Activated B cell treated with CpG ODN at 0.5 μM for 24 hours (primary cell): ENCODE data around the gene PRKN. TPM values are rescaled to one million over a fixed set of nuclear protein-coding genes. Genes with fewer than 3 reads are reported as not detected.

Source experiments
- ATAC-seq: fragments of 200-7000 bp; cut with Tn5 transposase; one replicate; pipeline ENCODE4 v1.10.0; 2021; ENCODE audit warnings: low read depth, mild to moderate bottlenecking, moderate library complexity
- CTCF ChIA-PET: fragments of 350-600 bp; sonication (Branson Sonifier 250); formaldehyde crosslinking; loops from one replicate; lab custom pipeline; 2021; ENCODE audit warnings: antibody characterized with exemption; lab: Charles Lee
- POLR2A ChIA-PET: fragments of 350-600 bp; sonication (Branson Sonifier 250); formaldehyde crosslinking; loops from one replicate; lab custom pipeline; 2021; ENCODE audit warnings: antibody characterized with exemption; lab: Charles Lee
- DNase-seq: peaks from one replicate; pipeline ENCODE4 v3.0.0; 2022
- H3K27ac Mint-ChIP-seq: one replicate; pipeline ENCODE4 v1.8.0; 2020; ENCODE audit warnings: mixed read lengths
- H3K27me3 Mint-ChIP-seq: one replicate; pipeline ENCODE4 v1.8.0; 2021; ENCODE audit warnings: mixed read lengths
- H3K36me3 Mint-ChIP-seq: one replicate; pipeline ENCODE4 v1.8.0; 2021; ENCODE audit warnings: low read depth, mixed read lengths
- H3K4me1 Mint-ChIP-seq: one replicate; pipeline ENCODE4 v1.8.0; 2021; ENCODE audit warnings: mixed read lengths
- H3K4me3 Mint-ChIP-seq: one replicate; pipeline ENCODE4 v1.8.0; 2020; ENCODE audit warnings: mild to moderate bottlenecking, mixed read lengths
- H3K9me3 Mint-ChIP-seq: one replicate; pipeline ENCODE4 v1.8.0; 2020; ENCODE audit warnings: mixed read lengths
- intact Hi-C: fragments of 100-400 bp; cut with micrococcal nuclease; formaldehyde crosslinking; loops from one replicate; pipeline ENCODE4 v1.15.1; 2024
- total RNA-seq: library from RNA; stranded (reverse); gene quantifications from 2 replicates; pipeline ENCODE4 v1.2.3, GENCODE V29; 2022
- TF ChIP-seq, protein P1 (sequence below): fragments of 200-600 bp; IDR thresholded peaks from one replicate; pipeline ENCODE4 v1.8.0; 2022; ENCODE audit warnings: antibody characterized with exemption, mild to moderate bottlenecking

Gene PRKN
- total RNA-seq, 1 donor from 2014 or later: 2.3 TPM

- Mint-ChIP-seq H3K9me3 (no peaks in the 10 kb centered on the region), H3K4me3 (no peak overlapping the region), H3K4me1 (no peaks in the 10 kb centered on the region), H3K36me3 (no peaks in the 10 kb centered on the region), H3K27me3 (peaks cover 8% of the 10 kb centered on the region), H3K27ac (no peak overlapping the region)
- ChIA-PET CTCF (no interaction called here), POLR2A (no interaction called here)
- DNase-seq: no peak
- intact Hi-C loops: no loop called here
- no peak for ATAC-seq
- TF ChIP-seq, protein P1, sequence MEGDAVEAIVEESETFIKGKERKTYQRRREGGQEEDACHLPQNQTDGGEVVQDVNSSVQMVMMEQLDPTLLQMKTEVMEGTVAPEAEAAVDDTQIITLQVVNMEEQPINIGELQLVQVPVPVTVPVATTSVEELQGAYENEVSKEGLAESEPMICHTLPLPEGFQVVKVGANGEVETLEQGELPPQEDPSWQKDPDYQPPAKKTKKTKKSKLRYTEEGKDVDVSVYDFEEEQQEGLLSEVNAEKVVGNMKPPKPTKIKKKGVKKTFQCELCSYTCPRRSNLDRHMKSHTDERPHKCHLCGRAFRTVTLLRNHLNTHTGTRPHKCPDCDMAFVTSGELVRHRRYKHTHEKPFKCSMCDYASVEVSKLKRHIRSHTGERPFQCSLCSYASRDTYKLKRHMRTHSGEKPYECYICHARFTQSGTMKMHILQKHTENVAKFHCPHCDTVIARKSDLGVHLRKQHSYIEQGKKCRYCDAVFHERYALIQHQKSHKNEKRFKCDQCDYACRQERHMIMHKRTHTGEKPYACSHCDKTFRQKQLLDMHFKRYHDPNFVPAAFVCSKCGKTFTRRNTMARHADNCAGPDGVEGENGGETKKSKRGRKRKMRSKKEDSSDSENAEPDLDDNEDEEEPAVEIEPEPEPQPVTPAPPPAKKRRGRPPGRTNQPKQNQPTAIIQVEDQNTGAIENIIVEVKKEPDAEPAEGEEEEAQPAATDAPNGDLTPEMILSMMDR: no peak
These were observed 1424.6 kb downstream of the PRKN start for GRCh38 chr6:161302949-161303348.

- H3K9me3 Mint-ChIP-seq: no peaks in the 10 kb centered on the region
- ChIA-PET POLR2A (no interaction called here), CTCF (interaction anchor here (0.7 kb wide), 1 partner anchor 18 kb away, joined by 3 read pairs; no protein-coding TSS in a partner anchor)
- no peak overlapping the region for H3K4me3 Mint-ChIP-seq
- DNase-seq (no peak), ATAC-seq (no peak)
- H3K27me3 Mint-ChIP-seq: peaks cover 8% of the 10 kb centered on the region
- no peaks in the 10 kb centered on the region for H3K36me3 Mint-ChIP-seq
- intact Hi-C loops: no loop called here
- TF ChIP-seq, protein P1: no peak
- H3K27ac Mint-ChIP-seq: no peak overlapping the region
- no peaks in the 10 kb centered on the region for H3K4me1 Mint-ChIP-seq
These were observed 1426.2 kb downstream of the PRKN start for GRCh38 chr6:161301338-161301737.

DNA sequence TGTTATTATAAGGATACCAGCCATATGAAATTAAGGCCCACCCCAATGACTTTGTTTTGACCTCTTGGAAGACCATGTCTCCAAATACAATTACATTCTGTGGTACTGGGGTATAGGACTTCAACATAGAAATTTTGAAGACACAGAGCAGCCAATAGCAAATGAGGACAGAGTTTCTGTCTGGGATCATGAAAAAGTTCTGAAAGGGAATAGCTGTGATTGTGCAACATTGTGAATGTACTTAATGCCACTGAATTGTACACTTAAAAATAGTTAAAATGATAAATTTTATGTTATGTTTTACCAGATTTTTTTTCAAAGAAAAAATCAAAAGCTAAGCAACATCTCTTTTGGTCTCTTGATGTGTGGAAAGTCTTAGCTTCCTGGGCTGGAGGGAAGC is 1426.7 kb downstream of the PRKN start:
- H3K4me1 Mint-ChIP-seq: no peaks in the 10 kb centered on the region
- H3K27me3 Mint-ChIP-seq: peaks cover 8% of the 10 kb centered on the region
- CTCF ChIA-PET: no interaction called here
- no peak for ATAC-seq
- H3K4me3 Mint-ChIP-seq: no peak overlapping the region
- POLR2A ChIA-PET: no interaction called here
- intact Hi-C loops: no loop called here
- no peak for DNase-seq
- TF ChIP-seq, protein P1: no peak
- no peak overlapping the region for H3K27ac Mint-ChIP-seq
- H3K36me3 Mint-ChIP-seq: no peaks in the 10 kb centered on the region
- H3K9me3 Mint-ChIP-seq: no peaks in the 10 kb centered on the region

- ChIA-PET CTCF (no interaction called here), POLR2A (no interaction called here)
- H3K9me3 Mint-ChIP-seq: no peaks in the 10 kb centered on the region
- intact Hi-C loops: no loop called here
- DNase-seq (no peak), ATAC-seq (no peak)
- H3K4me3 Mint-ChIP-seq: no peak overlapping the region
- H3K27me3 Mint-ChIP-seq: peaks cover 8% of the 10 kb centered on the region
- H3K36me3 Mint-ChIP-seq: no peaks in the 10 kb centered on the region
- no peak overlapping the region for H3K27ac Mint-ChIP-seq
- TF ChIP-seq, protein P1: no peak
- no peaks in the 10 kb centered on the region for H3K4me1 Mint-ChIP-seq
These were observed 1427.8 kb downstream of the PRKN start for GRCh38 chr6:161299726-161300125.

Other genes with a start within 250 kb of the PRKN start
- not detected in 2 replicates for gene PACRG, start 208 bp upstream of the PRKN start, total RNA-seq